HG03571 (cell line): ENCODE measurements around the gene ABCC6.
"Not testable (repeated sequence)": the region's sequence is repeated elsewhere in the genome, so short reads cannot be mapped to it uniquely, and the experiment has no call there.

ENCODE experiments used
- ATAC-seq: cut with Tn5 transposase; IDR thresholded peaks from one replicate; pipeline ENCODE4 v1.9.1; 2021; ENCODE audit not compliant: unreplicated experiment

Gene ABCC6

DNA sequence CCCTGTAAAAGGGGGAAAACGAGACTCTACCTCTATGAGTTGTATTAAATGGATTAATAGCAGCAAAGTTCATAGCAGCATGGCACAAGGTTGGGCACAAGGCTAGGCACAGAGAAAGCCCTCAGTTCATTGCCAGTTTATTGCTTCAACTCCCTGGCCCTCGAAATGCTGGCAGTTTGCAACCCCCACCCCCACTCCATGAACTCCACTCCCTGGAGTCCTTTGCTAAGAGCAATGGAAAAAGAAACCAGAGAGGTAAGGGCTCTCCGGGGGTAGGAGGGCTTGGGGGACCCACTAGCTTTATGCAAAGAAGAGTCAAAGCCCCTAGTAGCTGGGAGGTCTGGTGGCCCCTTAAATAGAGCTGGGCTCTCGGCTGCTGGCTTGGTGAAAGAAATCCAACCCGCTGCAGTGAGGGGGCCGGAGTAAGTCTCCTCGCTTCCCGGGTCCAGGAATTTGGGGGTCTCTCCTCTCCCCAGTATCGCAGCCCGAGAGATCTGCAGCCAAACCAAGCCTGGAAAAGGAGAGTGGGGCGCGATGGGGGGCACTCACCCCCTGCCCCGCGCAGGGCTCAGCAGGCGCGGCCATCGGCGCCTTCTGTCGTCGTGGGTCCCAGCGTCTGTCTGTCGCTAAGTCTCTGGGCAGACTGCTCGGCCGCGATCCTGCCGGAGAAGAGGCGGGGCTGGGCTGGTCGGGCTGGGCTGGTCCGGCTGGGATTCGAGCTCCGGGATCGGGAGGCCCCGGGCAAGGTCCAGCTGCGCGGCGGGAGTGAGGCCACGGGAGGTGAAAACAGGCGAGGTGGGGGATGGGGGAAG is at the start of gene ABCC6:
ABCC6 (minus strand) TSS at position 645 of the 812 bp plus-strand sequence; CDS start at position 585, 60 bp downstream.
- not testable (repeated sequence) for ATAC-seq

GRCh38 chr16:16272573-16273221 is 49.4 kb upstream of the ABCC6 start:
- not testable (repeated sequence) for ATAC-seq

- not testable (repeated sequence) for ATAC-seq
Observed at GRCh38 chr16:16271658-16272057, 48.4 kb upstream of the ABCC6 start.

DNA sequence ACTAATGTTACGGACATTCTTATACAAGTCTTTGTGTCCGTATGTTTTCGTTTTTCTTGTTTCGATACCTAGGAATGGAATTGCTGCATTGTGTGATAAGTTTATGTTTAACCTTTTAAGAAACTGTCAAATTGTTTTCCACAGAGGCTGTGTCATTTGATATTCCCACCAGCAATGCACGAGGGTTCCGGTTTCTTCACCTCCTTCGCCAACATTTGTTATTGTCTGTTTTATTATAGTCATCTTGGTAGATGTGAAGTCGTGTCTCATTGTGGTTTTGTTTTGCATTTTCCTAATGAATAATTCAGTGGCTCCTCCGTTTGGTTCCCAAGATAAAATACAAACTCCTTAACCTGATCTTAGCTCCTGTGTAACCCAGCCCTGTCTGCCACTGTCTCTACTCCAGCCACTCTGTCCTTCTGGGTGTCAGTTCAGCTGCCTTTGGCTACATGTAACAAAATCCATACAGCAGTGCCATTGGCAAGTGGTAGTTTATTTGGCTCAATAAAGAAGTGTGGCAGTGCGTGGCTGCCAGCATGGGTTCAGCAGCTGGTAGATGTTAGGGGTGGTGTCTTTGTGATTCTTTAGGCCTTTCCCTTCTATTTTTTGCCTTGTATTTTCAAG is 45.0 kb upstream of the ABCC6 start:
- not testable (repeated sequence) for ATAC-seq

DNA sequence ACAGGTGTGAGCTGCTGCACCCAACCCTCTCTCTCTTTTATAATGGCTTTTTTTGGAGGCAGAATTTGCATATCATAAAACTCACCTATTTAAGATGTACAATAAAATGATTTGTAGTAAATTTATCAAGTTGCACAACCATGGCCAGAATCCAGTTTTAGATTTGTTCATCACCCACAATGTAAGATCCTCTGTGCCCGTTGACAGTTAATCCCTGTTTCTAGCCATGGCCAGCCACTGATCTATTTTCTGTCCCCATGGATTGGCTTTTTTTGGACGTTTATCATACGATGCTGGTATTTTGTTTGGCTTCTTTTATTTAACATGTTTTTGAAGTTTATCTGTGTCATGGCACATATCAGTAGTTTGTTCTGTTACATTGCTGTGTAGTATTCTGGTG is 44.4 kb upstream of the ABCC6 start:
- ATAC-seq = not testable (repeated sequence)

DNA sequence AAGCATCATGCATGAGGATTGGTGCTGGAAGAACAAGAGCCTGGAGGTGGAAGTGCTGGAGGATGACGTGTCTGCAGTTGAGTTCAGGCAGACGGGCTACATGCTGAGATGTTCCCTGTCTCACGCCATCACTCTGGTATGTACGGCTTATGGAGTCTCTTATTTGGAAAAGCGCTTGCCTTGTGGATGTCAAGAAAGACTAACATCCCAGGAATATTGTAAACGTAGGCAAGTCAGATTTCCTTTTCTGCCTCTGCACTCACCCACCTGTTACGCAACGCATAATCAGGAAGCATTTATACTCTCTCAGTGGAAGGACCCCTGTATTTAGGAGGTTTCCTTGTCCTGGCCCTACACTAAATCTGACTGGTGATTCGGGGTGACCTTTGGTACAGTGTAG is 41.8 kb upstream of the ABCC6 start:
- ATAC-seq = not testable (repeated sequence)

GRCh38 chr16:16263947-16264346 is 40.7 kb upstream of the ABCC6 start:
- not testable (repeated sequence) for ATAC-seq

- ATAC-seq = not testable (repeated sequence)
Observed at GRCh38 chr16:16262954-16263555, 39.8 kb upstream of the ABCC6 start.

DNA sequence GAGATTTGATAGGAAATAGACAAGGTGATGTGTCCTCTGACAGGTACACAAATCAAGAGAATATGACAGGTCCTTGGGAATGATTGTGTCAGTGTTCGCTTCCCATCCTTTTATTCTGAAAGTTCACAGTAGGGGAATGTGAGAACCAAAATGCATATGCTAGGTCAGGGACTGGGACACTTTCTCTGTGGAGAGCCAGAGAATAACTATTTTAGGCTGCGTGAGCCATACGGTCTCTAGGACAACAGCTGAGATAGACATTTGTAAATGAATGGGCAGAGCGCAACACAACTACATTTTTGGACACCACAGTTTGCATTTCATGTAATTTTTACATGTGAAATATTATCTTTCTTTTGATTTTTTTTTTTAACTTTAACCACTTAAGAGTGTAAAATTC is 36.7 kb upstream of the ABCC6 start:
- not testable (repeated sequence) for ATAC-seq

DNA sequence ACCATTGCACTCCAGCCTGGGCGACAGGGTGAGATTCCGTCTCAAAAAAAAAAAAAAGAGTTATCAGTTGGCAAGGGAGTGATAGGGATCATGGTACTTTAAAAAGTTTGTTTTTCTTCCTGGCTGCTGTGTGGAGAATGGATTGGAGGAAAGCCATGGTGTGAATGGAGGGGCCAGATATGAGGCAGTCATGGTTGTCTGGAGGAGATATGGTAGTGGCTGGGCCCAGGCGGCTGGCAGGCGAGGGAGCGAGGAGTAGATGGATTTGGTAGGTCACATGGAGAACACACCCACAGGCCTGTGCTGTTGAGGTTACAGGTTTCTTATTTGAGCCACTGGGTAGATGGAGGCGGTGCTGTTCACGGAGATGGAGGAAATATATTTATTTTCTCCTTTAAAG is 35.5 kb upstream of the ABCC6 start:
- ATAC-seq = not testable (repeated sequence)

- not testable (repeated sequence) for ATAC-seq
Observed at GRCh38 chr16:16257301-16257923, 34.1 kb upstream of the ABCC6 start.

- ATAC-seq = not testable (repeated sequence)
Observed at GRCh38 chr16:16252377-16252776, 29.1 kb upstream of the ABCC6 start.

DNA sequence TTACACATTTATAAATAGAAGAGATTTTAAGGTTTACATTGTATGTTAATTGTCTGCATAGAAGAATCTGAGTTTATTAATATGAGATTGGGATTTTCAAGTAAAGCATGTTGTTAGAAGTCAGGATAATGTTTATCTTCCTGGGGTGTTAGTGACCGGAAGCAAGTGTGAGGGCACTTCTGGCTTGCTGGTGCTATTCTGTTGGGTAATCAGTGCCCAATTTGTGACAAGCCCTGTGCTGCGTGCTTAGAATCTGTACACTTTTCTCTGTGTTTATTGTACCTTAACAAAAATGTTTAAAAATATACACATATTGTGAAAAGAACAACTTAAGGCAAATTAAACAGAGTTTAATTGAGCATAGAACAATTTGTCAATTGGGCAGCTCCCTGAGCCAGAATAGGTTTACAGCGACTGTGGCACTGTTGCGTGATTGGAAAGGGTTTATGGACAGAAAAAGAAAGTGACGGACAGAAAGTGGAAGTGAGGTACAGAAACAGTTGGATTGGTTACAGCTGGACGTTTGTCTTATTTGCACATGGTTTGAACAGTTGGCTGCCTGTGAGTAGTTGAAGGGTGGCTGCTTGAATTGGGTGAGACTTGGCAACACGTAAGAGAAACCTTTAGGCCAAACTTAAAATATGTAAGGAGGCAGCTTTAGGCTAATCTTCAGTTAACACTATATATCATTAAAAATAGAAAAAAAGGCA is 26.5 kb upstream of the ABCC6 start:
- ATAC-seq = not testable (repeated sequence)

DNA sequence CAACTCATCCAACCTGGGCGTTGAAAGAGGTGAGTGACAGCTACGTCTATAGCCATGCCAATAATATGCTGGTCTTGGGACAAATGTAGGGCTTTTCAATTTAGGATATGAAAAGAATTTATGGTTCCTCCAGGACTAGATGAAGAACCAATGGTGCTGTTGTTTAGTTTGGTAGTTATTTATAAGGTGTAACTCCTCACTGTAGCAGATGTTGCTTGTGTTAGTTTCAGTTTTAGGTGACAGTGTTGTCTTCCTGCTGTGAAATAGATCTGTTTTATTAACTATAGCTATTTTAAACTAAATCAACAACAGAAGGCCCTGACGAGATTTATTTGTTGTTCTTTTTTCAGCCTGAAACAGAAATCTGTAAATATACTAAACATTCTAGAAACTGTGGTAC is 24.1 kb upstream of the ABCC6 start:
- not testable (repeated sequence) for ATAC-seq

DNA sequence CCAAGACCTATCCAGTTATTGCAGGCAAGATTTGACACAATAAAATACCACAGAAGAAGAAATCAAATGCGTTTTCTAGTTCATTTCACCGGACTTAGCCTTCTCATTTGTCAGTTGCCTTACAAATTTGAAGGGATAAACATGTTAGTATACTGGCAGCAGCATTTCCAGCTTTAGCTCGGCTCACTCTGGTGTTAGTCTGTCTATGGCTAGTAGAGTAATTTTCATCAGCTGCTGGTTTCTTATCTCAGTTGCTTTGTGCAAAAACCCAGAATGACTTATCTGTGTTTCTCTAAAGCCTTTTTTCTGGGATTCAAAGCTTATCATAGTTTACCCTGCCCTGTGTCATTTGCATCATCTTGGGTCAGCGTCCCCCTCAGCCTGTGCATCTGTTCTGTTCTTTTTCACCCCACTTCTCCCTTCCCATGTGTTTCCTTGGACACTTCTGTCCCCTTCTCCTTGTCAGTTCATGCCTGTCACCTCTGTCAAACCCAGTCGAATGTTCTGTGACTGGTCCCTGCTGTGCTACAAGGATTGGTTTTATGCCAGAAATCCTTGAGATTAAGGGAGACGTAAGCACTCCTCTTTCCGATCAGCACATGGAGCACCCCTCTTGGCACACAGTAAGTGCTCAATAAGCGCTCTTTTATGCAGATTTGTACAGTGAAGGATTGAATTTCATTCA is 23.4 kb upstream of the ABCC6 start:
- not testable (repeated sequence) for ATAC-seq

- ATAC-seq = not testable (repeated sequence)
Observed at GRCh38 chr16:16243886-16244285, 20.6 kb upstream of the ABCC6 start.

- ATAC-seq = not testable (repeated sequence)
Observed at GRCh38 chr16:16240667-16241066, 17.4 kb upstream of the ABCC6 start.

GRCh38 chr16:16237738-16238137 is 14.4 kb upstream of the ABCC6 start:
- not testable (repeated sequence) for ATAC-seq

DNA sequence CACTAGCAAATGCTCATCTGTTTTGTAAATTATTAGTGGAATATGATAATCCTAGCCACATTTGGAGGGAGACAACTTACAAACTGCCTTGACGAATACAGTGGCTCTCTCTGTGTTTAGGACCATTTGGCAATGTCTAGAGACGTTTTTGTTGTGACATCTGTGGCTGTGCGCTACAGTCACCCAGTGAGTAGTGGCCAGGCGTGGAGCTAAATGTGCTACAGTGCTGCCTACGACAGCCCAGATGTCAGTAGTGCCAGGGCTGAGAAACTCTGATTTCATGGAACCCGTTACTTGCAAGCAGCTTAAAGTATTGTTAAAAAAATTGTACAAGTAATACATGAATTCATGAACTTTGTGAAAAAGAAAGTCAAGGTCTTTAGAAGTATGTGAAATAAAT is 13.8 kb upstream of the ABCC6 start:
- ATAC-seq = not testable (repeated sequence)

DNA sequence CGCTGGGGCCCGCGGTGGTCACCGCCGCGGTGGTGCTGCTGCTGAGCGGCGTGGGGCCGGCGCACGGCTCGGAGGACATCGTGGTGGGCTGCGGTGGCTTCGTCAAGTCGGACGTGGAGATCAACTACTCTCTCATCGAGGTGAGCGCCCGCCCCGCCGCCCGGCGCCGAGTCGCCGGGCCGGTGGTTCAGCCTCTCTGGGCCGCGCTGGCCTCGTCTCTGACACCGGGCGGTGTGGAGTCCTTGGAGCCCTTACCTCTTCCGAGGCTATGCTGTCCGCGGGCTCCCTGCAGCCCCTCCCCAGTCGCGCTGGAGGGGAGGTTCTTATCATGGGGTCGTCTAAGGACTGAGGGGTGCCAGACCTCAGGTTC is 9.4 kb upstream of the ABCC6 start:
- ATAC-seq = peak; percentile 46
